Measurements from ENCODE around the gene ETV4.

ETV4 gene

GRCh38 chr17:43482103-43483012 lies 63.8 kb downstream of the ETV4 start:
- Histone ChIP-seq H3K9me3 (ENCODE audit: low read depth, low read length) (no peaks in the 10 kb centered on the region), H3K36me3 (ENCODE audit: insufficient read depth, low read length) (no peaks in the 10 kb centered on the region), H3K27ac (no peak overlapping the region), H3K4me3 (no peak overlapping the region), H3K9ac (ENCODE audit: insufficient read length) (no peak overlapping the region)
- no peak for DNase-seq (ENCODE audit: low read depth, low spot score)
- no peak for TF ChIP-seq POLR2AphosphoS5 (IDR thresholded peaks at IDR 0.05; ENCODE audit: borderline replicate concordance, low read depth, low read length)
- TF ChIP-seq FOXP2 (optimal IDR thresholded peaks at IDR 0.05; ENCODE audit: control extremely low read depth, extremely low read length, insufficient read depth) = no peak
- TF ChIP-seq EZH2 (IDR thresholded peaks at IDR 0.05) = no peak

- H3K27ac ChIP-seq = no peak overlapping the region
- DNase-seq (ENCODE audit: low read depth, low spot score) = no peak
- no peaks in the 10 kb centered on the region for H3K36me3 ChIP-seq (ENCODE audit: insufficient read depth, low read length)
- no peak overlapping the region for H3K4me3 ChIP-seq
- H3K9me3 ChIP-seq (ENCODE audit: low read depth, low read length) = no peaks in the 10 kb centered on the region
- TF ChIP-seq POLR2AphosphoS5 (IDR thresholded peaks at IDR 0.05; ENCODE audit: borderline replicate concordance, low read depth, low read length) (no peak), FOXP2 (optimal IDR thresholded peaks at IDR 0.05; ENCODE audit: control extremely low read depth, extremely low read length, insufficient read depth) (no peak), EZH2 (IDR thresholded peaks at IDR 0.05) (no peak)
- H3K9ac ChIP-seq (ENCODE audit: insufficient read length) = no peak overlapping the region
Observed at GRCh38 chr17:43479948-43480347, 66.2 kb downstream of the ETV4 start.
